ENCODE results near the gene MYO3A. TPM values are rescaled to one million over a fixed set of nuclear protein-coding genes. Genes with fewer than 3 reads are reported as not detected.

MYO3A gene, protein sequence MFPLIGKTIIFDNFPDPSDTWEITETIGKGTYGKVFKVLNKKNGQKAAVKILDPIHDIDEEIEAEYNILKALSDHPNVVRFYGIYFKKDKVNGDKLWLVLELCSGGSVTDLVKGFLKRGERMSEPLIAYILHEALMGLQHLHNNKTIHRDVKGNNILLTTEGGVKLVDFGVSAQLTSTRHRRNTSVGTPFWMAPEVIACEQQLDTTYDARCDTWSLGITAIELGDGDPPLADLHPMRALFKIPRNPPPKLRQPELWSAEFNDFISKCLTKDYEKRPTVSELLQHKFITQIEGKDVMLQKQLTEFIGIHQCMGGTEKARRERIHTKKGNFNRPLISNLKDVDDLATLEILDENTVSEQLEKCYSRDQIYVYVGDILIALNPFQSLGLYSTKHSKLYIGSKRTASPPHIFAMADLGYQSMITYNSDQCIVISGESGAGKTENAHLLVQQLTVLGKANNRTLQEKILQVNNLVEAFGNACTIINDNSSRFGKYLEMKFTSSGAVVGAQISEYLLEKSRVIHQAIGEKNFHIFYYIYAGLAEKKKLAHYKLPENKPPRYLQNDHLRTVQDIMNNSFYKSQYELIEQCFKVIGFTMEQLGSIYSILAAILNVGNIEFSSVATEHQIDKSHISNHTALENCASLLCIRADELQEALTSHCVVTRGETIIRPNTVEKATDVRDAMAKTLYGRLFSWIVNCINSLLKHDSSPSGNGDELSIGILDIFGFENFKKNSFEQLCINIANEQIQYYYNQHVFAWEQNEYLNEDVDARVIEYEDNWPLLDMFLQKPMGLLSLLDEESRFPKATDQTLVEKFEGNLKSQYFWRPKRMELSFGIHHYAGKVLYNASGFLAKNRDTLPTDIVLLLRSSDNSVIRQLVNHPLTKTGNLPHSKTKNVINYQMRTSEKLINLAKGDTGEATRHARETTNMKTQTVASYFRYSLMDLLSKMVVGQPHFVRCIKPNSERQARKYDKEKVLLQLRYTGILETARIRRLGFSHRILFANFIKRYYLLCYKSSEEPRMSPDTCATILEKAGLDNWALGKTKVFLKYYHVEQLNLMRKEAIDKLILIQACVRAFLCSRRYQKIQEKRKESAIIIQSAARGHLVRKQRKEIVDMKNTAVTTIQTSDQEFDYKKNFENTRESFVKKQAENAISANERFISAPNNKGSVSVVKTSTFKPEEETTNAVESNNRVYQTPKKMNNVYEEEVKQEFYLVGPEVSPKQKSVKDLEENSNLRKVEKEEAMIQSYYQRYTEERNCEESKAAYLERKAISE (N-terminal part only)
- total RNA-seq (1.4 and 1.7 TPM in 2 replicates), polyA plus RNA-seq (0.27 and 0.43 TPM in 2 replicates), polyA minus RNA-seq (0.09 and 1.1 TPM in 2 replicates)
- 0.84 TPM for total RNA-seq (2013)

DNA sequence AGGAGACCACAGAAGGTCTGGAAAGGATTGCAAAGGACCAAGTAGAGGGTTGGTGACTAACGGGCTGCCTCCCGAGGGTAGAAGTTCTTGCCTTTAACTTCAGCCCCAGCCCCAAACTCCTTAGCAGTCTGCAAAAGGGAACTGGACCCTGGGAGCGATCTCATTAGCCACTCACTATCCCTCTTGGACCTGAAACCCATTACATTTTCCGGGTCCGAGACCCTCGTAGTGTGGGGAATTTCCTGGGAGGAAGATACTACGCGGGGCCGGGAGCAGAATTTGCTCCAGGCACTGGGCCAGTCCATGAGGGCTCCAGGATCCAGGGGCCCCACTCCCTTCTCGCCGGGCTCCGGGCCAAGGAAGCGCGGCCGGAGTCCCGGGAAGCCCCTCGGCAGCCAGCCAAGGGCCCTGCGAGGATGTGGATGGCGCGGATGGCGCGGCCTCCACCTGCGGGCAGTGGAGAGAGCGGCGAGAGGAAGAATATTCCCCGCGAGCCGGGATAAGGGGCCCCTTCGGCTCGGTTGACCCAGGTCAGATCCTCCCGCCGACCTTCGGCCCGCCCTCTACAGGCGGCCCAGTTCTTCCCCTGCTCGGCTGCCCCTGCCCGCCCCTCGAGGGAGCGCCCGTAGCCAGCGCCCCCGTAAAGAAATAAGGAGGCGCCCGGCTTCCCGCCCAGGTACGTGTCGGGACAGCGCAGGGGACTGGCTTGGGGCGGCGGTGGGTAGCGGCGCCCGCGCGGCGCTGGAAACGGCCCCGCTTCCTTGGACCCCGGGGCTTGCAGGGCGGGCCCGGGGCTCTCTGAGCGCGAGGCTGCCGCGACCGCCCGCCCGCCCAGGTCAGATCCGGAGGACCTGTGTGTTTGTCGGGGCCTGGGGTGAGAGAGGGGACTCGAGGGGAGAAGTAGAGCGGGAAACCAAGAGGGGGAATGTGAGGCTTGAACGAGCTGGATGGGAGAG lies at the start of gene MYO3A:
TSS of gene MYO3A (plus strand) at position 577 of the 956 bp plus-strand sequence. CDS start 17,882 bp downstream, outside the sequence.
- Mint-ChIP-seq H3K27me3 (peaks cover 33% of the 10 kb centered on the region), H3K9me3 (ENCODE audit: insufficient read depth) (no peaks in the 10 kb centered on the region), H3K27ac (no peak within 1 kb of the TSS), H3K4me1 (peaks cover 14% of the 10 kb centered on the region), H3K4me3 (peak within 1 kb of the TSS; percentile 86)
- ATAC-seq (ENCODE audit: low read depth) (peak; percentile 28), DNase-seq (peak; percentile 17)
- Histone ChIP-seq H3K9me3 (ENCODE audit: control extremely low read depth in 1 of 3, control insufficient read depth in 2 of 3, insufficient read depth in 1 of 3, low read length in 2 of 3) (peaks cover 0 to 4% (median 0%) of the 10 kb centered on the region in 3 donors), H2AFZ (ENCODE audit: insufficient read depth, low read depth, low read length, poor library complexity, severe bottlenecking) (peak within 1 kb of the TSS; percentile 85), H3K36me3 (replicated peaks in 1 of 2; ENCODE audit: control extremely low read depth in 1 of 2, control insufficient read depth in 1 of 2, extremely low read depth in 1 of 2, insufficient read depth in 2 of 2, low read length in 1 of 2) (no peaks in the 10 kb centered on the region), H3K4me2 (replicated peaks; ENCODE audit: low read depth, low read length, poor library complexity, severe bottlenecking) (peak within 1 kb of the TSS; percentile 81), H3K4me1 (ENCODE audit: control insufficient read depth in 2 of 2, insufficient read depth in 2 of 2, low read length in 2 of 2) (peaks cover 6 to 13% of the 10 kb centered on the region in 2 donors), H4K20me1 (ENCODE audit: control insufficient read depth, insufficient read depth, low read length, poor library complexity, severe bottlenecking) (no peaks in the 10 kb centered on the region), H3K27ac (ENCODE audit: low read length in 2 of 2) (no peak within 1 kb of the TSS), H3K9ac (ENCODE audit: low read length) (peak within 1 kb of the TSS; percentile 60), H3K4me3 (ENCODE audit: control extremely low read depth in 1 of 5, extremely low read depth in 1 of 5, insufficient read depth in 1 of 5, low read depth in 2 of 5, low read length in 4 of 5) (peak within 1 kb of the TSS; percentile 22 to 57 (median 56)), H3K27me3 (replicated peaks in 1 of 4; ENCODE audit: control extremely low read depth in 1 of 4, control insufficient read depth in 3 of 4, insufficient read depth in 4 of 4, low read length in 3 of 4) (peaks cover 0 to 8% (median 6%) of the 10 kb centered on the region in 4 experiments), H3K79me2 (ENCODE audit: control insufficient read depth, insufficient read depth, low read length) (no peaks in the 10 kb centered on the region)
- 14% methylated on average over 72 of the region's 73 CpGs for WGBS (ENCODE audit: insufficient coverage)
- CTCF ChIA-PET: interaction anchor here (0.8 to 2.4 kb wide), 2 partner anchors 58 to 59 kb away, joined by 3 to 8 read pairs; no protein-coding TSS in a partner anchor
- TF ChIP-seq, protein P1, sequence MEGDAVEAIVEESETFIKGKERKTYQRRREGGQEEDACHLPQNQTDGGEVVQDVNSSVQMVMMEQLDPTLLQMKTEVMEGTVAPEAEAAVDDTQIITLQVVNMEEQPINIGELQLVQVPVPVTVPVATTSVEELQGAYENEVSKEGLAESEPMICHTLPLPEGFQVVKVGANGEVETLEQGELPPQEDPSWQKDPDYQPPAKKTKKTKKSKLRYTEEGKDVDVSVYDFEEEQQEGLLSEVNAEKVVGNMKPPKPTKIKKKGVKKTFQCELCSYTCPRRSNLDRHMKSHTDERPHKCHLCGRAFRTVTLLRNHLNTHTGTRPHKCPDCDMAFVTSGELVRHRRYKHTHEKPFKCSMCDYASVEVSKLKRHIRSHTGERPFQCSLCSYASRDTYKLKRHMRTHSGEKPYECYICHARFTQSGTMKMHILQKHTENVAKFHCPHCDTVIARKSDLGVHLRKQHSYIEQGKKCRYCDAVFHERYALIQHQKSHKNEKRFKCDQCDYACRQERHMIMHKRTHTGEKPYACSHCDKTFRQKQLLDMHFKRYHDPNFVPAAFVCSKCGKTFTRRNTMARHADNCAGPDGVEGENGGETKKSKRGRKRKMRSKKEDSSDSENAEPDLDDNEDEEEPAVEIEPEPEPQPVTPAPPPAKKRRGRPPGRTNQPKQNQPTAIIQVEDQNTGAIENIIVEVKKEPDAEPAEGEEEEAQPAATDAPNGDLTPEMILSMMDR (IDR thresholded peaks at IDR 0.05): no peak
- TF ChIP-seq EZH2 (IDR thresholded peaks at IDR 0.05; ENCODE audit: borderline replicate concordance, insufficient read depth, low read depth, low read length, poor library complexity, severe bottlenecking): no peak
- intact Hi-C loops (cut with micrococcal nuclease): loop anchor here (1.0 kb wide), 1 partner anchor 59 kb away; no protein-coding TSS in a partner anchor
- POLR2A ChIA-PET: no interaction called here

Measured in B cell (primary cell).